ENCODE results near the gene PDE5A. TPM values are rescaled to one million over a fixed set of nuclear protein-coding genes. Genes with fewer than 3 reads are reported as not detected.

The PDE5A gene
- total and polyA plus RNA-seq, 2 donors (not counting 3 experiments of a cell fraction or from before 2014, with no cell fraction given), result 0.73 to 2.3 TPM

DNA sequence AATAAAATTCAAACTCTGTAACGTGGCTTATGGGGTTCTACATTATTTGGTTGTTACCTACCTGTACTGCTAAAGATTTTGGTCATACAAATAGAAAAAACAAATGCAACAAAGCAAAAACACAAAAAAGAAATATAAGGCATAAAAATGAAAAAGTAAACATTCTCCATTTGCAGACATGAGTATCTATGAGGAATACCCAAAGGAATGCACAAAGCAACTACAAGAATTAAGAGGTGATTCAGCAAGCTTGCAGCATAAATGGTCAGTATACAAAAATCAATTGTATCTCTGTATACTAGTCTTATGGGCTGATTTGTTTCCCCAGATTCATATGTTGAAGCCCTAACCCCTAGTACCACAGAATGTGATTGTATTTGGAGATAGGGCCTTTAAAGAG, 3.6 kb upstream of the PDE5A start:
- ChIA-PET CTCF (no interaction called here), POLR2A (no interaction called here)
- intact Hi-C loops (cut with micrococcal nuclease) (no loop called here), dilution Hi-C loops (cut with MboI; ENCODE audit: extremely low pct_ligation_motif_present, low sequenced_read_pairs) (no loop called here)
- Histone ChIP-seq H2AFZ (ENCODE audit: low read depth, low read length) (no peak overlapping the region), H3K27me3 (ENCODE audit: control insufficient read depth in 2 of 2, insufficient read depth in 2 of 2, low read length in 2 of 2) (peaks cover 2 to 5% of the 10 kb centered on the region in 2 experiments), H4K20me1 (replicated peaks; ENCODE audit: control insufficient read depth, extremely low read depth, insufficient read depth, low read length) (no peaks in the 10 kb centered on the region), H3K27ac (ENCODE audit: insufficient read depth, low read depth, low read length) (no peak overlapping the region), H3K4me2 (ENCODE audit: insufficient read depth, low read length) (no peak overlapping the region), H3K4me1 (ENCODE audit: control insufficient read depth, extremely low read depth, insufficient read depth, low read length) (peaks cover 14% of the 10 kb centered on the region), H3K9me3 (replicated peaks; ENCODE audit: control insufficient read depth, insufficient read depth, low read length) (no peaks in the 10 kb centered on the region), H3K9me1 (replicated peaks; ENCODE audit: control insufficient read depth, extremely low read depth, insufficient read depth, low read length) (no peaks in the 10 kb centered on the region), H3K4me3 (replicated peaks in 1 of 3; ENCODE audit: insufficient read depth in 1 of 3, low read depth in 1 of 3, low read length in 3 of 3) (no peak overlapping the region), H3K79me2 (ENCODE audit: control insufficient read depth, insufficient read depth, low read length) (no peaks in the 10 kb centered on the region), H3K36me3 (ENCODE audit: control insufficient read depth in 2 of 2, extremely low read depth in 1 of 2, insufficient read depth in 2 of 2, low read length in 2 of 2) (no peaks in the 10 kb centered on the region), H3K9ac (replicated peaks; ENCODE audit: extremely low read depth, insufficient read depth, low read length) (no peak overlapping the region)
- no TSS peak for BruUV-seq (replicated peaks)
- FAIRE-seq (no peak), DNase-seq (ENCODE audit: low read depth, low spot score) (no peak)
- TF ChIP-seq, protein P1, sequence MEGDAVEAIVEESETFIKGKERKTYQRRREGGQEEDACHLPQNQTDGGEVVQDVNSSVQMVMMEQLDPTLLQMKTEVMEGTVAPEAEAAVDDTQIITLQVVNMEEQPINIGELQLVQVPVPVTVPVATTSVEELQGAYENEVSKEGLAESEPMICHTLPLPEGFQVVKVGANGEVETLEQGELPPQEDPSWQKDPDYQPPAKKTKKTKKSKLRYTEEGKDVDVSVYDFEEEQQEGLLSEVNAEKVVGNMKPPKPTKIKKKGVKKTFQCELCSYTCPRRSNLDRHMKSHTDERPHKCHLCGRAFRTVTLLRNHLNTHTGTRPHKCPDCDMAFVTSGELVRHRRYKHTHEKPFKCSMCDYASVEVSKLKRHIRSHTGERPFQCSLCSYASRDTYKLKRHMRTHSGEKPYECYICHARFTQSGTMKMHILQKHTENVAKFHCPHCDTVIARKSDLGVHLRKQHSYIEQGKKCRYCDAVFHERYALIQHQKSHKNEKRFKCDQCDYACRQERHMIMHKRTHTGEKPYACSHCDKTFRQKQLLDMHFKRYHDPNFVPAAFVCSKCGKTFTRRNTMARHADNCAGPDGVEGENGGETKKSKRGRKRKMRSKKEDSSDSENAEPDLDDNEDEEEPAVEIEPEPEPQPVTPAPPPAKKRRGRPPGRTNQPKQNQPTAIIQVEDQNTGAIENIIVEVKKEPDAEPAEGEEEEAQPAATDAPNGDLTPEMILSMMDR (IDR thresholded peaks at IDR 0.05; ENCODE audit: extremely low read depth in 1 of 2, insufficient read depth in 1 of 2, low read depth in 1 of 2, low read length in 2 of 2), result no peak
- TF ChIP-seq POLR2AphosphoS5 (IDR thresholded peaks at IDR 0.05; ENCODE audit: insufficient read depth, low read depth, low read length), result no peak
- no peak for TF ChIP-seq GATA2 (IDR thresholded peaks at IDR 0.05; ENCODE audit: insufficient read depth, insufficient read length, low read depth, low read length)
- TF ChIP-seq, protein P2, sequence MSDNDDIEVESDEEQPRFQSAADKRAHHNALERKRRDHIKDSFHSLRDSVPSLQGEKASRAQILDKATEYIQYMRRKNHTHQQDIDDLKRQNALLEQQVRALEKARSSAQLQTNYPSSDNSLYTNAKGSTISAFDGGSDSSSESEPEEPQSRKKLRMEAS (IDR thresholded peaks at IDR 0.05; ENCODE audit: insufficient read depth, insufficient read length), result no peak
- TF ChIP-seq POLR2A (IDR thresholded peaks at IDR 0.05; ENCODE audit: low read depth, low read length), result no peak
- no peak for TF ChIP-seq FOS (IDR thresholded peaks at IDR 0.05; ENCODE audit: borderline replicate concordance, insufficient read depth, low read length)
- no peak for TF ChIP-seq EZH2 (IDR thresholded peaks at IDR 0.05; ENCODE audit: borderline replicate concordance, low read depth, low read length, severe bottlenecking)
- no peak for TF ChIP-seq JUN (IDR thresholded peaks at IDR 0.05; ENCODE audit: borderline replicate concordance, insufficient read depth, insufficient read length, low read depth)
- TF ChIP-seq MYC (IDR thresholded peaks at IDR 0.05; ENCODE audit: low read depth, low read length), result no peak
